ENCODE results near the gene ADAMTSL2. TPM values are rescaled to one million over a fixed set of nuclear protein-coding genes. Genes with fewer than 3 reads are reported as not detected.

Gene ADAMTSL2
- total RNA-seq, 1 donor from 2014 or later = 2.0 TPM

GRCh38 chr9:133575186-133576030 is 40.9 kb downstream of the ADAMTSL2 start:
- TF ChIP-seq, protein P1, sequence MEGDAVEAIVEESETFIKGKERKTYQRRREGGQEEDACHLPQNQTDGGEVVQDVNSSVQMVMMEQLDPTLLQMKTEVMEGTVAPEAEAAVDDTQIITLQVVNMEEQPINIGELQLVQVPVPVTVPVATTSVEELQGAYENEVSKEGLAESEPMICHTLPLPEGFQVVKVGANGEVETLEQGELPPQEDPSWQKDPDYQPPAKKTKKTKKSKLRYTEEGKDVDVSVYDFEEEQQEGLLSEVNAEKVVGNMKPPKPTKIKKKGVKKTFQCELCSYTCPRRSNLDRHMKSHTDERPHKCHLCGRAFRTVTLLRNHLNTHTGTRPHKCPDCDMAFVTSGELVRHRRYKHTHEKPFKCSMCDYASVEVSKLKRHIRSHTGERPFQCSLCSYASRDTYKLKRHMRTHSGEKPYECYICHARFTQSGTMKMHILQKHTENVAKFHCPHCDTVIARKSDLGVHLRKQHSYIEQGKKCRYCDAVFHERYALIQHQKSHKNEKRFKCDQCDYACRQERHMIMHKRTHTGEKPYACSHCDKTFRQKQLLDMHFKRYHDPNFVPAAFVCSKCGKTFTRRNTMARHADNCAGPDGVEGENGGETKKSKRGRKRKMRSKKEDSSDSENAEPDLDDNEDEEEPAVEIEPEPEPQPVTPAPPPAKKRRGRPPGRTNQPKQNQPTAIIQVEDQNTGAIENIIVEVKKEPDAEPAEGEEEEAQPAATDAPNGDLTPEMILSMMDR (IDR thresholded peaks at IDR 0.05) = no peak
- TF ChIP-seq POLR2AphosphoS5 (IDR thresholded peaks at IDR 0.05; ENCODE audit: insufficient read depth in 1 of 2, low read depth in 1 of 2) (no peak), POLR2A (IDR thresholded peaks at IDR 0.05) (no peak)
- intact Hi-C loops (cut with DNase I) = no loop called here
- Histone ChIP-seq H3K27me3 (no peaks in the 10 kb centered on the region), H3K9me3 (no peaks in the 10 kb centered on the region), H3K27ac (no peak overlapping the region), H3K4me3 (no peak overlapping the region), H3K4me1 (peaks cover 17% of the 10 kb centered on the region), H3K36me3 (no peaks in the 10 kb centered on the region)
- DNase-seq (ENCODE audit: extremely low spot score in 2 of 2) = no peak

GRCh38 chr9:133576031-133576874 is 41.7 kb downstream of the ADAMTSL2 start:
- no peaks in the 10 kb centered on the region for H3K9me3 ChIP-seq
- peak overlapping the region; percentile 1 to 10 for H3K4me3 ChIP-seq
- no peaks in the 10 kb centered on the region for H3K36me3 ChIP-seq
- intact Hi-C loops (cut with DNase I) = no loop called here
- peaks cover 17% of the 10 kb centered on the region for H3K4me1 ChIP-seq
- H3K27ac ChIP-seq = no peak overlapping the region
- no peaks in the 10 kb centered on the region for H3K27me3 ChIP-seq
- DNase-seq (ENCODE audit: extremely low spot score in 2 of 2) = no peak
- no peak for TF ChIP-seq POLR2AphosphoS5 (IDR thresholded peaks at IDR 0.05; ENCODE audit: insufficient read depth in 1 of 2, low read depth in 1 of 2)
- TF ChIP-seq, protein P1 (IDR thresholded peaks at IDR 0.05) = no peak
- TF ChIP-seq POLR2A (IDR thresholded peaks at IDR 0.05) = no peak

- intact Hi-C loops (cut with DNase I) = no loop called here
- H3K9me3 ChIP-seq = no peaks in the 10 kb centered on the region
- H3K27me3 ChIP-seq = no peaks in the 10 kb centered on the region
- TF ChIP-seq POLR2A (IDR thresholded peaks at IDR 0.05) = no peak
- TF ChIP-seq, protein P1 (IDR thresholded peaks at IDR 0.05) = no peak
- no peak for TF ChIP-seq POLR2AphosphoS5 (IDR thresholded peaks at IDR 0.05; ENCODE audit: insufficient read depth in 1 of 2, low read depth in 1 of 2)
- H3K4me3 ChIP-seq = peak overlapping the region; percentile 1 to 10
- H3K27ac ChIP-seq = no peak overlapping the region
- H3K36me3 ChIP-seq = no peaks in the 10 kb centered on the region
- peaks cover 20% of the 10 kb centered on the region for H3K4me1 ChIP-seq
- DNase-seq (ENCODE audit: extremely low spot score in 2 of 2) = no peak
These were observed 42.6 kb downstream of the ADAMTSL2 start for GRCh38 chr9:133576875-133577736.

DNA sequence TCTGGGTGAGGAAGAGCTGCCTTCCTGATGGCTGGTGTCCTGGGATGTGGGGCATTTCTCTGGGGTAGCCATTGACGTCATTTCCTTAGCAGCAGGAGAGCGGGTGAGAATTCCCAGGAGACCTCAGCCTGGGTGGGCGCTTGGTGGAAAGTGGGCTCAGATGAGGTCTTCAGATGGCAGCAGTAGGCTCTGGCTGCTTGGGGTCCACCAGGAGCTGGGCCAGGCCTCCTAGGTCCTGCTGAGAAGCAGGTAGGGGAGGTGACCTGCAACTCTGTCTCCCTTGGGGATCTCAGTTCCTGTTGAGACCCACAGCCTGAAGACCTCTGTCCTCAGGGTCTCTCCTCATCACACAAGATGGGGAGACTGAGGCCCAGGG is 43.2 kb downstream of the ADAMTSL2 start:
- no peaks in the 10 kb centered on the region for H3K9me3 ChIP-seq
- no peaks in the 10 kb centered on the region for H3K27me3 ChIP-seq
- peaks cover 20% of the 10 kb centered on the region for H3K4me1 ChIP-seq
- H3K4me3 ChIP-seq = no peak overlapping the region
- no peak overlapping the region for H3K27ac ChIP-seq
- DNase-seq (ENCODE audit: extremely low spot score in 2 of 2) = no peak
- TF ChIP-seq, protein P1 (IDR thresholded peaks at IDR 0.05) = no peak
- no peak for TF ChIP-seq POLR2AphosphoS5 (IDR thresholded peaks at IDR 0.05; ENCODE audit: insufficient read depth in 1 of 2, low read depth in 1 of 2)
- no peak for TF ChIP-seq POLR2A (IDR thresholded peaks at IDR 0.05)
- intact Hi-C loops (cut with DNase I) = no loop called here
- H3K36me3 ChIP-seq = no peaks in the 10 kb centered on the region

Measured in vagina (tissue), 2 donors.